Neutrophil (primary cell): Measurements from ENCODE around the gene CAP1.

ENCODE experiments used
- H3K27ac ChIP-seq: fragments of 200-600 bp; sonication (generic); 2 replicates; pipeline ENCODE4 v1.5.1; 2016; ENCODE audit warnings: mild to moderate bottlenecking, moderate library complexity
- H3K27me3 ChIP-seq: fragments of 200-600 bp; sonication (generic); 2 replicates; pipeline ENCODE4 v1.6.0; 2016; ENCODE audit warnings: mild to moderate bottlenecking
- H3K36me3 ChIP-seq: fragments of 200-600 bp; sonication (generic); 2 replicates; pipeline ENCODE4 v1.5.1; 2017
- H3K4me1 ChIP-seq, 2 experiments: fragments of 200-600 bp in 1 of 2; sonication (generic) in 1 of 2; 1 replicate in 1 of 2; 2 replicates in 1 of 2; pipeline versions ENCODE4 v1.5.1 to v1.6.1; 2013 to 2016; ENCODE audit warnings: low read depth in 1 of 2, low read length in 1 of 2, mild to moderate bottlenecking in 1 of 2, moderate library complexity in 1 of 2; ENCODE audit not compliant: control insufficient read depth in 1 of 2, insufficient read depth in 1 of 2
- H3K4me3 ChIP-seq, 2 experiments: fragments of 200-600 bp in 1 of 2; sonication (generic) in 1 of 2; 1 replicate in 1 of 2; 2 replicates in 1 of 2; pipeline ENCODE4 v1.5.1; 2013 to 2016; ENCODE audit warnings: low read depth in 1 of 2, low read length in 1 of 2, mild to moderate bottlenecking in 1 of 2, moderate library complexity in 1 of 2
- H3K9me3 ChIP-seq: fragments of 200-600 bp; sonication (generic); 2 replicates; pipeline ENCODE4 v1.5.1; 2016
- TF ChIP-seq, protein P1 (sequence below): fragments of 200-600 bp; sonication (generic); IDR thresholded peaks from 2 replicates; pipeline ENCODE4 v1.5.1; 2016; ENCODE audit warnings: antibody characterized with exemption

Gene CAP1

DNA sequence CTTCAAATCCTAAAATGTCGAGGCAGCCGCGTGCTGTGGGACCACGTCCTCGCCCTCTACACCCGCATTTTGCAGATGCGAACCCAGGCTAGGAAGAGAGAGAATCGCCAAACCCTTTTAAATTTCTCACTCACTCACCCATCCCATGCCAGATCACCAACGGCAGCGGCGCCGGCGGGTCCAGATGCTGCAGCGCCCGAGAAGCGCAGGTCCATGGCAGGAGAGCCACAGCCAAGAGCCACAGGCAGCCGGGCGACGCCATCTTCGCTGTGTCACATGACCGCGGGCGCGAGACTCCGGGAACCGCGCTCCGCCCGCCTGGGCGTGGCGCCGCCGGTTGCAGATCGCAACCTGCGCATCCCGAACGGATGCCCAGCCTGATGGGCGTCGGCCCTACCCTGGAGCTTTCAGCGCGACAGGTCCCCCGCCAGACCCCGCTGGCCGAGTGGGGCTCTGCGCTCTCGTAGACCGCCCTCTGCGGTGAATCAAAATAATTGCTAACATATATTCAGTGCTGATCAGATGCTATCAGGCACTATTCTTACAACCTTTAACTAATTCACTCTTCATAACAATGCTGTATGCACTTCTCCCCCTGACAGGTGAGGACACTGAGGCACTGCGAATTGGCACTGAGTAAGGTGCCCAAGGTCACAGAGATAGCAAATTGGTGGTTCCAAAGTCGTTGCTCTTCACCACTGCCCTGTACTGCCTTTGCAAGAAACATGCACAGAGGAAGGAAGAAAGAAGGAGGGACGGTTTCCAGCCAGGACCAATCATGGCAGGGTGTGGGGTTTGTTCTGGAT is 56.7 kb downstream of the CAP1 start, which contains the start of gene PPT1:
PPT1 (minus strand) TSS at position 276 of the 806 bp plus-strand sequence; CDS start at position 262, 14 bp downstream.
- Histone ChIP-seq H3K36me3 (no peaks in the 10 kb centered on the region), H3K4me3 (peak within 1 kb of the TSS; percentile 85 to 95), H3K4me1 (peaks cover 56 to 57% of the 10 kb centered on the region in 2 experiments), H3K9me3 (no peaks in the 10 kb centered on the region), H3K27ac (peak within 1 kb of the TSS; percentile 87), H3K27me3 (no peaks in the 10 kb centered on the region)
- TF ChIP-seq, protein P1, sequence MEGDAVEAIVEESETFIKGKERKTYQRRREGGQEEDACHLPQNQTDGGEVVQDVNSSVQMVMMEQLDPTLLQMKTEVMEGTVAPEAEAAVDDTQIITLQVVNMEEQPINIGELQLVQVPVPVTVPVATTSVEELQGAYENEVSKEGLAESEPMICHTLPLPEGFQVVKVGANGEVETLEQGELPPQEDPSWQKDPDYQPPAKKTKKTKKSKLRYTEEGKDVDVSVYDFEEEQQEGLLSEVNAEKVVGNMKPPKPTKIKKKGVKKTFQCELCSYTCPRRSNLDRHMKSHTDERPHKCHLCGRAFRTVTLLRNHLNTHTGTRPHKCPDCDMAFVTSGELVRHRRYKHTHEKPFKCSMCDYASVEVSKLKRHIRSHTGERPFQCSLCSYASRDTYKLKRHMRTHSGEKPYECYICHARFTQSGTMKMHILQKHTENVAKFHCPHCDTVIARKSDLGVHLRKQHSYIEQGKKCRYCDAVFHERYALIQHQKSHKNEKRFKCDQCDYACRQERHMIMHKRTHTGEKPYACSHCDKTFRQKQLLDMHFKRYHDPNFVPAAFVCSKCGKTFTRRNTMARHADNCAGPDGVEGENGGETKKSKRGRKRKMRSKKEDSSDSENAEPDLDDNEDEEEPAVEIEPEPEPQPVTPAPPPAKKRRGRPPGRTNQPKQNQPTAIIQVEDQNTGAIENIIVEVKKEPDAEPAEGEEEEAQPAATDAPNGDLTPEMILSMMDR: peak; percentile 21

DNA sequence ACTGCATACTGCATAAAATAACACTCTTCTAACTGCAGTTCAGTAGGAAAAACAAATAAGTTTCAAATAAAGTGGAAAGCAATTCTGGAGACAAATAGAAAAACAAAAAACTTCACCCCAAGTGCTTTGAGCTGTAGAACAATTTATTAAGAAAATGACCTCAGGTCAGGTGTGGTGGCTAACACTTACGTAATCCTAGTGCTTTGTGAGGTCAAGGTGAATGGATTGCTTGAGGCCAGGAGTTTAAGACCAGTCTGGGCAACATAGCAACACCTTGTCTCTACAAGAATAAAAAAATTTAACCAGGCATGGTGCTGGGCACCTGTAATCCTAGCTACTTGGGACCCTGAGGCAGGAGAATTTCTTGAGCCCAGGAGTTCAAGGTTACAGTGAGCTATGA is 61.5 kb downstream of the CAP1 start:
- no peak overlapping the region for H3K4me3 ChIP-seq
- H3K4me1 ChIP-seq: peaks cover 7 to 8% of the 10 kb centered on the region in 2 experiments
- H3K27me3 ChIP-seq: no peaks in the 10 kb centered on the region
- TF ChIP-seq, protein P1: no peak
- no peaks in the 10 kb centered on the region for H3K36me3 ChIP-seq
- H3K27ac ChIP-seq: no peak overlapping the region
- no peaks in the 10 kb centered on the region for H3K9me3 ChIP-seq

DNA sequence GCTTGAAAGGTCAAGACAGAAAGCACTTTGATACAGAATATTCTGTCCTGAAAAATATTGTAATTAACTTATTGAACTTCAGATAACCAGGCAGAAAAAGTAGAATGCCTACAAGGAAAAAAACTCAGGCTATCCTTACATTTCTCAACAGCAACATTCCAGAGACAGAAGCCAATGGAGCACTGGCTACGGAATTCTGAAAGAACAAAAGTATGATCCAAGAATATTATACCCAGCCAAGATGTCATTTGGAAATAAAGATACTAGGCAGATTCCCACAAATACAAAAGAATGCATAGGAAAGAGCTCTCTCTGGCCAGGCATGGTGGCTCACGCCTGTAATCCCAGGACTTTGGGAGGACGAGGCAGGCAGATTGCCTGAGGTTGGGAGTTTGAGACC is 62.4 kb downstream of the CAP1 start:
- no peak overlapping the region for H3K27ac ChIP-seq
- no peaks in the 10 kb centered on the region for H3K9me3 ChIP-seq
- H3K4me1 ChIP-seq: no peaks in the 10 kb centered on the region
- H3K4me3 ChIP-seq: no peak overlapping the region
- H3K27me3 ChIP-seq: no peaks in the 10 kb centered on the region
- TF ChIP-seq, protein P1: no peak
- H3K36me3 ChIP-seq: no peaks in the 10 kb centered on the region

DNA sequence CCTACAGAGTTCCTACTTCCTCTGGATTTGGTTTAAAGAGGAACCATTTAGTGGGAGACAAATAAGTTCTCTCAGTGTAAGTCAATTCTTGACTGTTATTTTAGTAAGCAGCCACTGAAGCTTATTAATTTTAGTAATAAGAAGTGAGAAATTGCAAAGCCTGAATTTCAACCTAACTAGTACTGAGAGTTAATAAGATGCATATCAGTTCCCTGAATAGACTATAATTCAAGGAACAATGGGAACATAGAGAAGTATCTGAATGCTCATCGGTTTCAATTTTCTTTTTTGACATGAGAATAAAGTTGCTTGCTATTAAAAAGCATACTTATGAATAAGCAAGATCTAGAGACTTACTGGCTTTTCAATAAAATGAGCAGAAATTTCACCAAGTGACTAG is 64.5 kb downstream of the CAP1 start:
- H3K4me3 ChIP-seq: no peak overlapping the region
- H3K36me3 ChIP-seq: no peaks in the 10 kb centered on the region
- TF ChIP-seq, protein P1: no peak

DNA sequence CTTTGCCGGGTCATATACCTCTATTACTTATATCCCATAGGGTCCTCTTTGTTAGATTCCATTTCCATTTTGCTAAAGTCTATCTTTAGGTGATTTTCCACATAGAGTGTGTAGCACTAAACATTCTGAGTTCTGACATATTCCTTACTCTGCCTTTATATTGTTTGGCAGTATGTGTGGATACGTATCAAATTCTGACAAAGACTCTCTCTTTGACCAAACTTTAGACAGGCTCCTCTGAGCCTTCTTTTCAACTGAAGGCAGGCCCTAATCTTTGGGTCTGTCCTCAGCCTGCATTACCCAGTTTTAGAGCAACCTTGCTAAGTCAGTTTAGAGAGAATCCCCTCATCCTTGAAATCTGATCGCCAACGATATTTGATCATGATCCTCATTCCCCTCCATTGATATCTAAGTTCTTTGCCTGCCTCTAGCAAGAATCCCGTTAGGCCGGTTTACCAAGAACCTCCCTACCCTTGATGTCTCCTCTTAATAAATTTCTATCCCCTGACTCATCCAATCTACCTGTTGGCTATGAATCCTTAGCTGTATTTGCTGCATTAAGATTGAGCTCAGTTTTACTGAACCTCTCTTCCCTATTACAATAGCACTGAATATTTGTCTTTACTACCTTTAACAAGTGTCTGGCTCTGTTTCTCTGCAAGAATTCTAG is 66.9 kb downstream of the CAP1 start:
- no peak overlapping the region for H3K4me3 ChIP-seq
- no peaks in the 10 kb centered on the region for H3K36me3 ChIP-seq
- no peak overlapping the region for H3K27ac ChIP-seq
- H3K27me3 ChIP-seq: no peaks in the 10 kb centered on the region
- no peaks in the 10 kb centered on the region for H3K4me1 ChIP-seq
- peaks cover 5% of the 10 kb centered on the region for H3K9me3 ChIP-seq
- TF ChIP-seq, protein P1: no peak

More for the DNA sequence above, 64.5 kb downstream of the CAP1 start:
- Histone ChIP-seq H3K4me1 (no peaks in the 10 kb centered on the region), H3K9me3 (no peaks in the 10 kb centered on the region), H3K27me3 (no peaks in the 10 kb centered on the region), H3K27ac (no peak overlapping the region)
